Common myeloid progenitor, CD34-positive (primary cell): ENCODE results near the gene SMIM44.

Experiments
- CTCF ChIA-PET: fragments of 350-600 bp; sonication (Branson Sonifier 250); formaldehyde crosslinking; loops from one replicate; lab custom pipeline; 2021; ENCODE audit warnings: antibody characterized with exemption; lab: Charles Lee
- POLR2A ChIA-PET: fragments of 350-600 bp; sonication (Branson Sonifier 250); formaldehyde crosslinking; loops from one replicate; lab custom pipeline; 2021; ENCODE audit warnings: antibody characterized with exemption; lab: Charles Lee
- DNase-seq, 3 donors: peaks; one replicate each; pipeline versions ENCODE4 v3.0.0 to v3.0.0-alpha.2; 2013
- H3K27ac ChIP-seq, 2 experiments: 1 replicate in 1 of 2; 2 replicates in 1 of 2; pipeline ENCODE4 v1.7.0; 2013; ENCODE audit warnings: inconsistent platforms in 2 of 2, low read length in 2 of 2, mild to moderate bottlenecking in 2 of 2, low read depth in 1 of 2, moderate library complexity in 1 of 2; ENCODE audit not compliant: severe bottlenecking in 2 of 2, insufficient read depth in 1 of 2, poor library complexity in 1 of 2
- H3K27me3 ChIP-seq, 5 experiments: replicated peaks in 2 of 5; 1 replicate in 3 of 5; 2 replicates in 2 of 5; pipeline versions ENCODE4 v1.6.1 to v1.7.0; 2013; ENCODE audit warnings: low read length in 4 of 5, mild to moderate bottlenecking in 2 of 5, moderate library complexity in 2 of 5, inconsistent platforms in 1 of 5; ENCODE audit not compliant: insufficient read depth in 5 of 5, control insufficient read depth in 4 of 5
- H3K36me3 ChIP-seq, 4 experiments: 1 replicate in 2 of 4; 2 replicates in 2 of 4; pipeline versions ENCODE4 v1.6.1 to v1.7.0; 2013; ENCODE audit warnings: low read length in 3 of 4, control low read depth in 1 of 4, mild to moderate bottlenecking in 1 of 4; ENCODE audit not compliant: control insufficient read depth in 4 of 4, insufficient read depth in 4 of 4
- H3K4me1 ChIP-seq, 4 experiments: 1 replicate in 3 of 4; 2 replicates in 1 of 4; pipeline versions ENCODE4 v1.6.1 to v1.7.1; 2013; ENCODE audit warnings: low read length in 3 of 4, mild to moderate bottlenecking in 3 of 4, control low read depth in 1 of 4, inconsistent platforms in 1 of 4, moderate library complexity in 1 of 4; ENCODE audit not compliant: control insufficient read depth in 4 of 4, insufficient read depth in 4 of 4; ENCODE audit errors: control extremely low read depth in 1 of 4
- H3K4me3 ChIP-seq, 7 experiments: 1 replicate in 4 of 7; 2 replicates in 3 of 7; pipeline versions ENCODE4 v1.5.1 to v1.7.0; 2013; ENCODE audit warnings: mild to moderate bottlenecking in 7 of 7, low read length in 6 of 7, moderate library complexity in 6 of 7, inconsistent platforms in 2 of 7, low read depth in 2 of 7, control low read depth in 1 of 7; ENCODE audit not compliant: insufficient read depth in 4 of 7, control insufficient read depth in 1 of 7; ENCODE audit errors: extremely low read depth in 1 of 7
- H3K9me3 ChIP-seq, 5 experiments: 1 replicate in 4 of 5; 2 replicates in 1 of 5; pipeline versions ENCODE4 v1.6.1 to v1.7.1; 2013; ENCODE audit warnings: low read length in 4 of 5, mild to moderate bottlenecking in 2 of 5, inconsistent platforms in 1 of 5, low read depth in 1 of 5, moderate library complexity in 1 of 5; ENCODE audit not compliant: control insufficient read depth in 4 of 5, insufficient read depth in 2 of 5; ENCODE audit errors: control extremely low read depth in 1 of 5
- whole genome bisulfite sequencing: methylation state at CpG from one replicate; pipeline ENCODE4 v1.1.5; 2013; ENCODE audit not compliant: insufficient coverage; 5-methylcytosine and 5-hydroxymethylcytosine counted together

The SMIM44 gene

GRCh38 chr19:3528080-3528479 lies 44.8 kb upstream of the SMIM44 start:
- Histone ChIP-seq H3K27me3 (no peaks in the 10 kb centered on the region), H3K4me1 (no peaks in the 10 kb centered on the region), H3K27ac (no peak overlapping the region), H3K36me3 (peaks cover 8 to 80% (median 47%) of the 10 kb centered on the region in 4 experiments), H3K9me3 (no peaks in the 10 kb centered on the region), H3K4me3 (no peak overlapping the region)
- no peak for DNase-seq
- WGBS, result 98% methylated on average over 13 of the region's 14 CpGs
- ChIA-PET POLR2A (no interaction called here), CTCF (interaction anchor here (0.9 kb wide), 1 partner anchor 17 kb away, joined by 3 read pairs; no protein-coding TSS in a partner anchor)

GRCh38 chr19:3527238-3527910 lies 44.1 kb upstream of the SMIM44 start:
- Histone ChIP-seq H3K27me3 (no peaks in the 10 kb centered on the region), H3K27ac (no peak overlapping the region), H3K36me3 (peaks cover 8 to 79% (median 49%) of the 10 kb centered on the region in 4 experiments), H3K4me1 (no peaks in the 10 kb centered on the region), H3K4me3 (no peak overlapping the region), H3K9me3 (no peaks in the 10 kb centered on the region)
- ChIA-PET POLR2A (no interaction called here), CTCF (interaction anchor here (0.9 kb wide), 1 partner anchor 18 kb away, joined by 3 read pairs; no protein-coding TSS in a partner anchor)
- 98% methylated on average over 20 of the region's 21 CpGs for WGBS
- no peak for DNase-seq

DNA sequence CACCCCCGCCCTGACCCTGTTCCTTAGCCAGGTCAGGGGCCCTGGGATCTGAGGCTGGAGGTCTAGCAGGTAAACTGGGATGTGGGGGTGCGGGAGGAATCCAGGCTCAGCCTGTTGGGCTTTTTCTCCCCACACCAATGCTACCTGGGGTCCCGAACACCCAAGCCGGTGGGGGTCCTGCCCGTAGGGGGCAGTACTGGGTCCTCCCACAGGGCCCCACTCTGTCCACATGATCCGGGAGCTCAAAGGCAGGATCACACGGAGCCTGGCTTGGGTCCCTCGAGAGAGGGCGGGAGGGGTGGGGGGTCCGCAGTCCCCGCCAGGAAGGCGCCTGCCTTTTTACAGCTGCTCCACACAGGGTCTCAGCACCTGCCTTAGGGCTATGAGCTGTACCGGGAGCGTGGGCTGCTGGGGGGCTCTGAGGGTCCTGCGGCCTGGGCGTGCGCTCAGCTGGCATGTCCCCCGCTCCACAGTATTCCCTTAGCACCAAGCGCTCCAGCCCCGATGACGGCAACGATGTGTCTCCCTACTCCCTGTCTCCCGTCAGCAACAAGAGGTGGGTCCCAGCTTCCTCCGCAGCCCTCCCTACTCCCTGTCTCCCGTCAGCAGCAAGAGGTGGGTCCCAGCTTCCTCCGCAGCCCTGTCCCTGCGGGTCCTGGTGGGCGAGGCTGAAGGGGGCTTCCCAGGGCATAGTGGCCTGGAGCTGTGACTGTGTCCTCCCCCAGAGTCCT lies 43.4 kb upstream of the SMIM44 start:
- CTCF ChIA-PET, result interaction anchor here (0.9 kb wide), 1 partner anchor 19 kb away, joined by 3 read pairs; no protein-coding TSS in a partner anchor
- no peaks in the 10 kb centered on the region for H3K4me1 ChIP-seq

DNA sequence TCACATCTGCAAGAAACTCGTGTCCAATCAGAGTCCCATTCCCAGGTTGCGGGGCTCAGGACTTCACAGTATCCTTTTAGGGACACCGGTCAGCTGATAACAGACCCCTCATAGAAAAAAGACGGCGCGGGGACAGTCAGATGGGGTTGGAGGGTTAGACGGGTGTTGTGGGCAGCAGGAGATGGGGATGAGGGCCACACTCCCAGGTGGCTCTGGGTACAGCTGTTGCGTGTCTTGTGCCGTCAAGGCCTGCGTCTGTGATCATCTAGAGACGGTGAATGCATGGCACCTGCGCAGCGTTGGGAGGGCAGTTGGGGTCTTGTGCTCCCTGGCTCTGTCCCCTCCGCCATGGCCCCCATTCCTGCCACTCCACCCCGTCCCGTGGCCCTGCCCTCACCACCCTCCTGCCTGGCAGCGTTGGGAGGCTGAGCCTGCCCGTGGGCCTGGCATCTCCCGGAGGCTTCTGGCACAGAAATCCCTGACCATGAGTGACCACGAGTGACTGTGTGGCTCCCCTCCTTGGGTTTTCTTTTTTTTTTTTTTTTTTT lies 41.7 kb upstream of the SMIM44 start:
- Histone ChIP-seq H3K27ac (no peak overlapping the region), H3K9me3 (no peaks in the 10 kb centered on the region), H3K4me3 (no peak overlapping the region), H3K27me3 (no peaks in the 10 kb centered on the region), H3K36me3 (peaks cover 4 to 66% (median 48%) of the 10 kb centered on the region in 4 experiments), H3K4me1 (peaks cover 0 to 2% (median under 1%) of the 10 kb centered on the region in 4 experiments)
- over 99% methylated on average over 13 of the region's 20 CpGs for WGBS
- CTCF ChIA-PET, result no interaction called here
- POLR2A ChIA-PET, result no interaction called here
- no peak for DNase-seq

More for the DNA sequence above, 43.4 kb upstream of the SMIM44 start:
- no peak overlapping the region for H3K27ac ChIP-seq
- H3K36me3 ChIP-seq, result peaks cover 6 to 75% (median 49%) of the 10 kb centered on the region in 4 experiments
- no peaks in the 10 kb centered on the region for H3K27me3 ChIP-seq
- DNase-seq, result no peak
- 96% methylated on average over 25 of the region's 28 CpGs for WGBS
- H3K9me3 ChIP-seq, result no peaks in the 10 kb centered on the region
- H3K4me3 ChIP-seq, result no peak overlapping the region
- POLR2A ChIA-PET, result interaction anchor here (0.6 kb wide), 1 partner anchor 1070 kb away, joined by 3 read pairs; no protein-coding TSS in a partner anchor

- CTCF ChIA-PET, result no interaction called here
- no peak overlapping the region for H3K4me3 ChIP-seq
- H3K36me3 ChIP-seq, result peaks cover 4 to 71% (median 53%) of the 10 kb centered on the region in 4 experiments
- DNase-seq, result no peak
- POLR2A ChIA-PET, result no interaction called here
- no peak overlapping the region for H3K27ac ChIP-seq
- no peaks in the 10 kb centered on the region for H3K9me3 ChIP-seq
- H3K4me1 ChIP-seq, result peaks cover 0 to 3% (median 1%) of the 10 kb centered on the region in 4 experiments
- no peaks in the 10 kb centered on the region for H3K27me3 ChIP-seq
- WGBS, result 98% methylated on average over 21 of the region's 33 CpGs
Measured at GRCh38 chr19:3524078-3524842, 41.0 kb upstream of the SMIM44 start.

- no peak for DNase-seq
Measured at GRCh38 chr19:3523361-3524077, 40.3 kb upstream of the SMIM44 start.

More at GRCh38 chr19:3523361-3524077, 40.3 kb upstream of the SMIM44 start:
- Histone ChIP-seq H3K36me3 (peaks cover 4 to 75% (median 55%) of the 10 kb centered on the region in 4 experiments), H3K27ac (no peak overlapping the region), H3K9me3 (no peaks in the 10 kb centered on the region), H3K27me3 (no peaks in the 10 kb centered on the region), H3K4me3 (no peak overlapping the region), H3K4me1 (peaks cover 0 to 3% (median 1%) of the 10 kb centered on the region in 4 experiments)
- 92% methylated on average over 20 of the region's 21 CpGs for WGBS
- ChIA-PET POLR2A (no interaction called here), CTCF (no interaction called here)
